ENCODE results near the gene TMEM132C.

The TMEM132C gene

DNA sequence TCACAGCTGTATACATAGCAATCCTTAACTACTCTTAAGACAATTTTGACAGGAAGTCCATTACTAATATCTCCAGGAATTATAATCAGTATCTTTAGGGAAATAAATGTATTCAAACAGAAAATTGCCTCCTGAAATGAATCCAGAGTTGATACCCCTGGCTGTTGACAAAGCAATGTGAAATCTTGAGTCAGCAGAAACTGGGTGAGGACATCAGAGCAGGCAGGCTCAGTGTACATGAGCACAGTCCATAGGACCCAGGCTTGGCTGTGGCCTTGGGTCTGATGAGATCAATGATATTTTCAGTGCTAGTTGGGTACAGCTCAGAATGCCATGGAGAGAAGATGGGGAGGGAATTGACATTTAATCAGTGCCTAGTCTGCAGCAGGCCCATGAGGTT is 405.5 kb downstream of the TMEM132C start:
- FAIRE-seq (no peak), DNase-seq (ENCODE audit: insufficient read length, low spot score) (no peak)
- no peak for TF ChIP-seq POLR2A (IDR thresholded peaks at IDR 0.05; ENCODE audit: low read depth, low read length)

DNA sequence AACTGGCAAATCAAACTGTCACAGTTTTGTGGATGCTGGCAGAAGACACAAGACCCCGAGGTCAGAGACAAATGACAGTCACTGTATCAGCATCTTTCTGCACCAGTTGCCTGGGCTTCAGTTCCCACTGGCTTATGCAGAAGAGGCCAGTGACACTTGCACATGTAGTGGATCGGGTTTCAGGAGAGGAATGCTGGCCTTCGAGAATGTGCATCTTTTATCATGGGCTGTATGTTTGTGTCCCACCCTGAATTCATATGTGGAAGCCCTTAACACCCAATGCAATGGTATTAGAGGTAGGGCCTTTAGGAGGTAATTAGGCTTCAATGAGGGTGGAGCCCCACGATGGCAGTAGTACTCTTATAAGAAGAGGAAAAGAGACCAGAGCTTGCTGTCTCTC is 405.9 kb downstream of the TMEM132C start:
- TF ChIP-seq POLR2A (IDR thresholded peaks at IDR 0.05; ENCODE audit: low read depth, low read length): no peak
- DNase-seq (ENCODE audit: insufficient read length, low spot score): no peak
- no peak for FAIRE-seq

DNA sequence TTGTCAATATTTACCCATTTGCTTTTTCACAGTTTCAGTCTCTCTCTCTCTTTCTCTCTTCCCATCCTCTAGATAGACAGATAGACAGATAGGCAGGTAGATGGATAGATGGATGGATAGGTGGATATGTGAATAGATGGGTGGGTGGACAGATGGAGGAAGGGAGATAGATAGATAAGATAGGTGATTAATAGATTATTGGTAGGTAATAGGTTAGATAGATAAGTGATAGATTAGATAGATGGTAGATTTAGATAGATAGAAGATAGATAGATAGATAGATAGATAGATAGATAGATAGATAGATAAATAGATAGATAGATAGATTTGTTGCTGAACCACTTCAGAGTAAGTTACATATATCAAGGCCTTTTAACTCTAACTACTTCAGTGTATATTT is 408.6 kb downstream of the TMEM132C start:
- DNase-seq (ENCODE audit: insufficient read length, low spot score) (no peak), FAIRE-seq (no peak)
- no peak for TF ChIP-seq POLR2A (IDR thresholded peaks at IDR 0.05; ENCODE audit: low read depth, low read length)

DNA sequence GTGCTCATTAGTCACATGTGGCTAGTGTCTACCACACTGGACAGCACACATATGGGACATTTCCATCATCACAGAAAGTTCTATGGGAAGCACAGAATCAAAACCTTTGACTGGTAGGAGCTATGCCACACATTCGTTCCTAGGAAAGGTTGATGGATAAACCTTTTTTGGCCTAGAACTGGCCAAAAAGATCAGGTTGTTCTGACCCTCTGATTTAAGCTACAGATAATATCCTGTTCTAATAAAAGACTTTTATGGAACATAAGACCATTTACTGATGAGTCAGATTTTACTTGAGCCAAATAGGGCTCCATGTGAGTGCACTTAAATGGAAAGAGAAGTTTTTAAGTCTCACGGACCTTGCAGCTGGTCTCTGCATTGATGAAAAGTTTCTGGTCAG is 413.6 kb downstream of the TMEM132C start:
- no peak for TF ChIP-seq POLR2A (IDR thresholded peaks at IDR 0.05; ENCODE audit: low read depth, low read length)
- FAIRE-seq (no peak), DNase-seq (ENCODE audit: insufficient read length, low spot score) (no peak)

DNA sequence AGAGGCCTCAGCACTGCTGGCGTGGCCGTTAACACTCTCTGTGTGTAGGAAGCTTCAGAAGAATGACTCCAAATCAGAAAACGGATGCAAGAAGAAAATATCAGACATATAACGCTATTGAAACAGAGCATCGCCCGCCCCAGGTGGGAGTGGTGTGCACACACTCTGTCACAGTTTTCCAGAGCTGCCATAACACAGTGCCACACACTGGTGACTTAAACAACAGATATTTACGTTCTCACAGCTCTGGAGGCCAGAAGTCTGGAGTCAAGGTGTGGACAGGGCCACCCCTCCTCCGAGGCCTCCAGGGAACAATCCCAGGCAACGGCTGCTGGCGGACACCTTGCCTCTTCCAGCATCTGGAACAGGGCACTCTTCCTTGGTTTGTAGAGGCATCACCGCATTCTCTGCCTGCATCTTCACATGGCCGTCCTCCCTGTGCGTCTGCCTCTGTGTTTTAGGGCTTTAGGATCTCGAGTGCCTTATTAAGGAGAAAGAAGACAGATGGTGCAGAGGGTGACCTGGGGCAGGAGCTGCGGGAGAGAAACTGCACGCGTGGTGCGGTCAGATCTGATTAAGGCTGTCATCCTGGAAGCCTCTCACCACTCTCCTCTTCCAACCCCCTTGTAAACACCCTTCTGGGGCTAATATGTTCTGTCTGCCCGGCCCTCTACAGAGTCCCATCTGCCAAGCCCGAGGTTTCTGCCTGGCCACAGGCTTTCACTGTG is 415.7 kb downstream of the TMEM132C start:
- no peak for TF ChIP-seq POLR2A (IDR thresholded peaks at IDR 0.05; ENCODE audit: low read depth, low read length)
- FAIRE-seq: no peak

DNA sequence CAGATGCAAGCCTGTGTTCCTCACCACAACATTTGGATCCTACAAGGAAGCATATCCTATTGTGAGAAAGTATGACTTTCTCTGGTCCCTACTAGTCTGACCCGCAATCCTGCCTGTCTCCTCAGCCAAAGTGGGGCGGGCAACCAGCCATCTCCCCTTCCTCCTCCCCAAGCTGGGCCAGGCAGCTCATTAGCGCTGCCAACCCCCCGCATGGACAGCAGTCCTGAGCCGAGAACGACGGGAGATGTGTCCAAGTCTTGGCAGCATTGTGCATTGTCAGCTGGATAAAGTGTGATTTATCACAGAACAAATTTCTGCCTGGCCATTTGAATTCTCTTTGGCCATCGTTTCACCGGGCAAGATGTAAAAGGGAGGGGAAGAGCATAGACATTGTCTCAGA is 417.4 kb downstream of the TMEM132C start:
- DNase-seq (ENCODE audit: insufficient read length, low spot score) (no peak), FAIRE-seq (no peak)
- no peak for TF ChIP-seq POLR2A (IDR thresholded peaks at IDR 0.05; ENCODE audit: low read depth, low read length)

More for the DNA sequence above, 415.7 kb downstream of the TMEM132C start:
- no peak for DNase-seq (ENCODE audit: insufficient read length, low spot score)

DNA sequence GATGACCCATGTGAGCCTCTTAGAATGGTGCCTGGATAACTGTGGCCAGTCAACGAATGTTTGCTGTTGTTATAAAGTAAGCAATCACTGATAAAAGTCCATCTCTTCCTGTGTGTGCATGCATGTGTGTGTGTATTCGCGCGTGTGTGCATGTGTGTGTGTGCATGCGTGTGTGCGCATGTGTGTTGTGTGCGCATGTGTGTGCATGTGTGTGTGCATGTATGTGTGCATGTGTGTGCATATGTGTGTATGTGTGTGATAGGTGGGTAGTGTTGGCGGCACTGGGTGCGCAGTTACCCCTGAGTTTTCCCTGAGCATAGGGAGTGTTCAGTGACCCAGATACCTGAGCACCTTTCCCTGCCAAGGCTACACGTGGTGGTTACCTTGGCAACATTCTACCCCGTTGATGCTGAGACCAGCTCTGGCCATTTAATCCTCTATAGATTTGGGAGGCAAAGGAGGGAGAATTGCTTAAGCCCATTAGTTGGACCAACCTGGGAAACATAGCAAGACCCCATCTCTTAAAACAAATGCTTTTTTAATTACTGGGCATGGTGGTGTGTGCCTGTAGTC is 419.0 kb downstream of the TMEM132C start:
- TF ChIP-seq POLR2A (IDR thresholded peaks at IDR 0.05; ENCODE audit: low read depth, low read length): no peak
- FAIRE-seq: no peak
- DNase-seq (ENCODE audit: insufficient read length, low spot score): no peak

DNA sequence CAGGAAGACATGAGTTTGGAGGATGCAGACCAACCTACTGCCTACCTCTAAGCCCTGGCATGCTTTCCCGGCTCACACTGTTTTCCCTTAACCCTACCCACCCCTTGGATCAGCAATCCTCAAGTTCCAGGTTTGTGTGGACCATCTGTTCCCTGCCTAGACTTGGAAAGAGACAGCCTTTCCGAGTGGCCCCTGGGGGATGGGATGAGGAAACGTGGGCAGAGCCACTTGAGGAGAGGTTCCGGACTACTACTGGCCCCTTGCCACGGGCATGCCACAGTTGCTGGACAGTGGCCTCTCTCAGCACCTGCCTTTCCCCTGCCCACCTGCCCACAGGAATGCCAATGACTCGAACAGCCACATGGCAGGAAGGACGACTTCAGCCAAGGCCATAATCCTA is 420.9 kb downstream of the TMEM132C start:
- FAIRE-seq (no peak), DNase-seq (ENCODE audit: insufficient read length, low spot score) (no peak)
- TF ChIP-seq POLR2A (IDR thresholded peaks at IDR 0.05; ENCODE audit: low read depth, low read length): no peak

DNA sequence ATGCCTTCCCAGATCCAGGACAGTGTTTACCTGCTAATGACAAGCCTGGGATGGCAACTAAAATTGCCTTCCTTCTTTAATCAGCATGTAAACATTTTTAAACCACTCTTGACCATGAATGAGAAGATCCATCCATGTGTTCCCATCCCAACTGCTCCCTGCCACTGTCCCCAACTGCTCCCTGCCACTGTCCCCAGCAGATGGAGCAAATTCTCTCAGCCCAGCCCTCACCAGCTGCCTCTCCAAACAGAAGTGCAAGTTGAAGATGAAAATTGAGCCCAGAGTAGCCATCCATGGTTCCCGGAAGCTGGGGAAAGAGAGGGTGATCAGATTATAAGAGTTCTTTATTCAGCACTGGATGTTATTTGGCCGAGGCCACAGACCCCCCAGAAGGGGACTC is 423.7 kb downstream of the TMEM132C start:
- no peak for TF ChIP-seq POLR2A (IDR thresholded peaks at IDR 0.05; ENCODE audit: low read depth, low read length)
- FAIRE-seq (no peak), DNase-seq (ENCODE audit: insufficient read length, low spot score) (no peak)

DNA sequence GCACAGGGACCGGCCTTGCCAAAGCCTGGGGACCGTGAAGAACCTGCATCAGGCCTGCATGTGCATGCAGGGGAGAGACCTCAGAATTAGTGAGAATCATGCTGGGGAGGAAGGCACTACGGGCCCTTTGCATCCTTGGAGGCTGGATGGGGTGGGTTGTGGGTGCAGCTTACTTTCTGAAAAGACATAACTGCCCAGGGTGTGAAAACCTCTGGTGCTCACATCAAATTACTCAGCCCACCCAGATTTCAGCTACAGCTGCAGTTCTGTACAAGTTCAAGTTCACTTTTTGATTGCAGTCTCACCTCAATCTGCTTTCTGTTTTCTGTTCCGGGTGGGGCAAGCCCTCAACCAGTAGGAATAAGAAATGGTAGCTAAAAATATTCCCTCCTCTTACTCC is 426.1 kb downstream of the TMEM132C start:
- no peak for DNase-seq (ENCODE audit: insufficient read length, low spot score)
- FAIRE-seq: no peak
- TF ChIP-seq POLR2A (IDR thresholded peaks at IDR 0.05; ENCODE audit: low read depth, low read length): no peak

DNA sequence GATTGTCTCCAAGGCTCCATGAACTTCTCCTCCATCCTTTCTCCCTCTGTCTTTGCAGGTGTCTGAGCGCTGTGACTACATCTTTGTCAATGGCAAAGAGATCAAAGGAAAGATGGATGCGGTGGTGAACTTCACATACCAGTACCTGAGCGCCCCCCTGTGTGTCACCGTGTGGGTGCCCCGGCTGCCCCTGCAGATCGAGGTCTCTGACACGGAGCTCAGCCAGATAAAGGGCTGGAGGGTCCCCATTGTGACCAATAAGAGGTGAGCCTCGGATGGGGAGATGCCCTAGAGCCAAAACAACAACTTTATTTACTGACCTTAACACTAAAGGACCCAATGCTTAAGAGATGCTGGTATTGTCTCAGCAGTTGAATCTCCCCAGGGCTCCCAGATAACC is 426.8 kb downstream of the TMEM132C start:
- no peak for TF ChIP-seq POLR2A (IDR thresholded peaks at IDR 0.05; ENCODE audit: low read depth, low read length)
- FAIRE-seq: no peak
- DNase-seq (ENCODE audit: insufficient read length, low spot score): no peak

DNA sequence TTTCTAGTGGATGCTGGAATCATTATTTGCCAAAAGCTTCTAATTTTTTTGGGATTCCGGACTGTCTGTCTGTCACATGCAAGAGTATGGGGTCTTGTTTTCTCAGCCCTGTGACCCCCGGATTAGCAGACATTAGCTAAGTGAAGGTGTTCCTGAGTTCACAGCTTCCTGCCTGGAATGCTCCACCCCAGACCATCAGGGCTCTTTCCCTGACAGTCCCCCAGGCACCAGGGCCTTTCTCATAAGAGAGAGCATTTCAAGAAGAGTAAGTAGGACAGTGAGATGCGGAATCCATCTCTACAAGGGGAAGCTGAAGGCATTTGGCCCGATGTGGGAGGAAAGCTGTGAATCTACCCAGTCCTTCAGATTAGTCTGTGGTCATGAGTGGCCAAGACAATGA is 427.5 kb downstream of the TMEM132C start:
- no peak for TF ChIP-seq POLR2A (IDR thresholded peaks at IDR 0.05; ENCODE audit: low read depth, low read length)
- DNase-seq (ENCODE audit: insufficient read length, low spot score): no peak
- no peak for FAIRE-seq

DNA sequence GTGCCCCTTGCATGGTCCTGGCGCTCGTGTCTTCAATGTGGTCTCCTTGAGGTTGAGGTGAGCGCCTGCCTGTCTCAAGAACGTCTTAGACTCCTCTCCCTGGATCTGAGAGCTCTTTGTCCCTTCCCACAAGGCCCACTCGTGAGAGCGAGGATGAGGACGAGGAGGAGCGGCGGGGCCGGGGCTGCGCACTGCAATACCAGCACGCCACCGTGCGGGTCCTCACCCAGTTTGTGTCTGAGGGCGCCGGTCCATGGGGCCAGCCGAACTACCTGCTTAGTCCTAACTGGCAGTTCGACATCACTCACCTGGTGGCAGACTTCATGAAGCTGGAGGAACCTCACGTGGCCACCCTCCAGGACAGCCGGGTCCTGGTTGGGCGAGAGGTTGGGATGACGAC is 428.7 kb downstream of the TMEM132C start:
- no peak for TF ChIP-seq POLR2A (IDR thresholded peaks at IDR 0.05; ENCODE audit: low read depth, low read length)
- no peak for DNase-seq (ENCODE audit: insufficient read length, low spot score)

DNA sequence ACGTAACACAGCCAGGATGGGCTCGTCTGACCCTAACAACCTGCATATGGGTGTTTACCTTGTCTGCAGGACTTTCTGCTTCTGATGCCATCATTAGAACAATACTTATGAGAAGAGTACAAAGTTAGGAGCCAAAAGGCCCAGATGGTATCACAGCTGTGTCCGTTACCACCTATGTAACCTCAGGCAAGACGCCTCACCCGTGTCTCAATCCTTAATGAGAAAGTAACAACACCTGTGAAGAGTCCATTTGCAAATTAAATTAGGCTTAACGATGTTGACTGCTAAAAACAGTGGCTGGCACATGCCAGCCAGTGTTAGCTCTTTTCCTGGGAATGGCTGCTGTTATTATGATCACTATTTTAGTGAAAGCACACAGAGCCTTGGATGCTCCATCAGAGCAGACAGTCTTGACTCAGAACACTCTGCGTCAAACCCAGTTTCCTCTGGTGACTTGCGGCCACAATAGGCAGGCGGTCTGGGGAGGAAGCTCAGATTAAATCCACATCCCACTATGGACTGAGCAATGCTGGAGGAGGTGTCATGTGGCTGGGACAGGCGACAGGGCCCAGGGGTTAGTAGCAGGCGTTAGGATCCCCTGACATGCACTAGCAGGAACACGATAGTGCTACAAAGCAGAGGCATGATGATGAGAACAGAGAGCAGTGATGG is 431.5 kb downstream of the TMEM132C start:
- DNase-seq (ENCODE audit: insufficient read length, low spot score): no peak

More for the DNA sequence above, 428.7 kb downstream of the TMEM132C start:
- FAIRE-seq: no peak

DNA sequence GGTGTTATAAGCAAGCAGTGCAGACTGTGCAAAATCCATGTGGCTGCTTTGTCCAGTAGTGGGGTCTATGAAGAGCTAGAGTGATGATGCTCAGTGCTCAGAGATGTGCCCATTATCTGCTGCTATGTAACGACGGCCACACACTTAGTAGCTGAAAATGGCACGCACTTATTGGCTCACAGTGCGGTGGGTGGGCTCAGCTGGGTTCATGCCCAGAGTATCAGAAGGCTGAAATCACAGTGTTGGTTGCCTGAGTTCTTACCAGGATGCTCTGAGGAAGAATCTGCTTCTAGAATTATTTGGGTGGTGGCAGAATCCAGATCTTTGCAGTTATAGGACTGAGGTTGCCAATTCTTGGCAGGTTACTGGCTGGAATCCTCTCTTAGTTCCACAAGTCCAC is 432.1 kb downstream of the TMEM132C start:
- FAIRE-seq: no peak
- no peak for TF ChIP-seq POLR2A (IDR thresholded peaks at IDR 0.05; ENCODE audit: low read depth, low read length)
- no peak for DNase-seq (ENCODE audit: insufficient read length, low spot score)

More for the DNA sequence above, 431.5 kb downstream of the TMEM132C start:
- FAIRE-seq: no peak
- no peak for TF ChIP-seq POLR2A (IDR thresholded peaks at IDR 0.05; ENCODE audit: low read depth, low read length)
